Fibroblast of pulmonary artery (primary cell): ENCODE measurements around the gene TAS2R41.

ENCODE experiments used
- DNase-seq: peaks from one replicate; pipeline ENCODE4 v3.0.0-alpha.2; 2010; ENCODE audit warnings: low read depth
- H3K4me3 ChIP-seq: replicated peaks from 2 replicates; pipeline ENCODE4 v1.5.1; 2011; ENCODE audit warnings: low read depth, mild to moderate bottlenecking, control low read depth, low read length, moderate library complexity
- TF ChIP-seq, protein P1 (sequence below): IDR thresholded peaks from 2 replicates; pipeline ENCODE4 v1.5.1; 2011; ENCODE audit warnings: mild to moderate bottlenecking, control low read depth, low read length, inconsistent platforms; ENCODE audit errors: missing control alignments

The TAS2R41 gene

DNA sequence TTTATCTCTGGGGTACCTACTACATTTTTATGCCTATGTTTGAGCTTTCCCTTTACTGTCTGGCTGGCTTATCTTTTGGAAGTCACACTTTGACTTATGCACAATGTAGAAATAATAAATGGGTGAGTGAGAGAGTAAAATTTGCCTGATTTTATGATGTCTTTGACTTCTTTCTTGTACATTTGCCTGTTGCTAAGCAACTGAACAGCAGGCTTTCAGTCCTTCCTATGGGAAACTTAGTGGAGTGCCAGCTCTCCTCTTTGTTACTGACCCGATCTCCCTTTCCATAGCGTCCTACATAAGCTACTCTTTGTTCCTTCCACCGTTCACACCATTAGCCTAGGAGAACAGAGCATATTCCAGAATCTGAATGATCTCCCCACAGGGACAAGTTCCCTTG, 30.2 kb upstream of the TAS2R41 start:
- DNase-seq = no peak
- TF ChIP-seq, protein P1, sequence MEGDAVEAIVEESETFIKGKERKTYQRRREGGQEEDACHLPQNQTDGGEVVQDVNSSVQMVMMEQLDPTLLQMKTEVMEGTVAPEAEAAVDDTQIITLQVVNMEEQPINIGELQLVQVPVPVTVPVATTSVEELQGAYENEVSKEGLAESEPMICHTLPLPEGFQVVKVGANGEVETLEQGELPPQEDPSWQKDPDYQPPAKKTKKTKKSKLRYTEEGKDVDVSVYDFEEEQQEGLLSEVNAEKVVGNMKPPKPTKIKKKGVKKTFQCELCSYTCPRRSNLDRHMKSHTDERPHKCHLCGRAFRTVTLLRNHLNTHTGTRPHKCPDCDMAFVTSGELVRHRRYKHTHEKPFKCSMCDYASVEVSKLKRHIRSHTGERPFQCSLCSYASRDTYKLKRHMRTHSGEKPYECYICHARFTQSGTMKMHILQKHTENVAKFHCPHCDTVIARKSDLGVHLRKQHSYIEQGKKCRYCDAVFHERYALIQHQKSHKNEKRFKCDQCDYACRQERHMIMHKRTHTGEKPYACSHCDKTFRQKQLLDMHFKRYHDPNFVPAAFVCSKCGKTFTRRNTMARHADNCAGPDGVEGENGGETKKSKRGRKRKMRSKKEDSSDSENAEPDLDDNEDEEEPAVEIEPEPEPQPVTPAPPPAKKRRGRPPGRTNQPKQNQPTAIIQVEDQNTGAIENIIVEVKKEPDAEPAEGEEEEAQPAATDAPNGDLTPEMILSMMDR = no peak
- H3K4me3 ChIP-seq = no peak overlapping the region

DNA sequence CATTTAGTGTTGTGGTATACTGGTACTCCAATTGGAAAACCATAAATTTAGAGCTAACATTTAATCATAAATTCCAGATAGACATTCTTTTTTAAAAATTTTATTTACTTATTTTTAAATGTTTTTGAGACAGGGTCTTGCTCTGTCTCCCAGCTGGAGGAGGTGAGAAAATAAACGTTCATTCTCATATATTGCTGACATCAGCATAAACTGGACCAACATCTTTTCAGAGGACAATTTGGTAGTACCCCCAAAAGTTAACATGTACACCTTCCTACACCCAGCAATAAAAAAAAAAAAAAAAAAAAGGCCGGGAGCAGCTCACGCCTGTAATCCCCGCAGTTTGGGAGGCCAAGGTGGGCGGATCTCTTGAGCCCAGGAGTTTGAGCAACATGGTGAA, 29.2 kb upstream of the TAS2R41 start:
- DNase-seq = no peak

DNA sequence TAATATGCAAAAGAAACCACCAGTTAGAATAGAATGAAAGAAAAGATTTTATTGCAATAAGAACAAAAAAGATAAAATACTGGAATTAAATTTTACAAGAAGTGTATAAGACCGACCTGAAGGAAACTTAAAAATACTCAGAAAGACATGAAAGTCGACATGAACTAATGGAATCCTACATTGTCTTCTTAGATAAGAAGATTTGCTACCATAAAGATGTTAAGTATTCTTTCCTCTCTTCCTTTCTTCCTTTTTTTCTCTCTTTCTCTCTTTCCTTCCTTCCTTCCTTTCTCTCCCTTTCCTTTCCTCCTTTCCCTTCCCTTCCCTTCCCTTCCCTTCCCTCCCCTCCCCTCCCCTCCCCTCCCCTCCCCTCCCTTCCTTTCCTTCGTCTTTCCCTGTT, 27.9 kb upstream of the TAS2R41 start:
- no peak for DNase-seq
- TF ChIP-seq, protein P1 = no peak
- H3K4me3 ChIP-seq = no peak overlapping the region

More for the DNA sequence above, 29.2 kb upstream of the TAS2R41 start:
- TF ChIP-seq, protein P1 = no peak
- no peak overlapping the region for H3K4me3 ChIP-seq

DNA sequence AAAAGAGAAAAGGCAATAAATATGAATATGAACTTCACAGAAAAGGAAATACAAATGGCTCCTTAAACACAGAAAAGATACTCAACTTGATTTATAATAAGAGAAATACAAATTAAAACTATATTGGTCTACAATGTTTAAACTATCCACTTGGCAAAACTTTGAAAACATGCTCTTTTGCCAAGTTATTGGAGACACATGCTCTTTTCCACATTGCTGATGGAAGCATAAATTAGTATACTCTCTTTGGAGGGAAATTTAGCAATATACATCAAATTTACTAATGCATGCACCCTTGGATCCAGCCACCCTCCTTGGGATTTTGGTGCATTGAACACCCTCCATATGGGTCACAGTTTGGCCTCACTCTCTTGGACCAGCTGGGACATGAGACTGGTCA, 26.6 kb upstream of the TAS2R41 start:
- DNase-seq = no peak
- TF ChIP-seq, protein P1 = no peak
- H3K4me3 ChIP-seq = no peak overlapping the region

DNA sequence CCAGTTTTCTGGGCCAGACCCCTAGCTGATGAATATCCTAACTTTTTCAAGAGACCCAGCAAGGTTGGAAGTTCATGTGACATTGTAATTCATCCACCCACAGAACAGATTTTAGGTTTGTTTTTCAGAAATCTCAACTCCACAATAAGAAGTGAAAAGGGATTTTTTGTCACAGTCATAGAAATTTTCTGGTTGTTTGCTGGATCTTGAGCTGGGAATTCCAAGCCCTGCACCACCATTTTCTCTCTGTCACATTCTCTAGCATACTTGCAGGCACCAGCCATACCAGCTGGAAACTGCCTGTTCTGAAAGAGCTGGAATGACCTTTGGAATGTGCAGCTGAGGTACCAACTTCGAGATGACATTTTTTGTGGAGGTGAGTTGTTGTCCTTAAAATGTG, 25.9 kb upstream of the TAS2R41 start:
- TF ChIP-seq, protein P1 = no peak
- H3K4me3 ChIP-seq = no peak overlapping the region
- no peak for DNase-seq

DNA sequence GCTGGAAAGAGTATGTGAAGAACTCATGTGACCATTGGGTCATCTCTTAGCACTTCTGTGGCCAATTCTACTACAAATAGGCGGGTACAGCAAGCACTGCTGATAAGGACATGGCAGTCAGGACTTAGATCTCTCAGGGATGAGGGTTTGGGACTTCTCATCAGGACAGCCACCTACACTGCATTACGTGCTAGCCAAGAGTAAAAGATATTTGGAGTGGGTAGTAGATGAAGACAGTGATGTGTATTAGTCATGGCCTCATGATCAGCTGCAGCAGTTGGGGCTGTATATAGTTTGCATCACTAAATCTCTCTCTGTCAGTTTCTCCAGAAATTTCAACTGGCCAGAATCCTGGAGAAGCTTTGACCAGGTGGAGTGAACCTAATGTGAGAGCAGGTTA, 25.2 kb upstream of the TAS2R41 start:
- DNase-seq = no peak
- TF ChIP-seq, protein P1 = no peak
- H3K4me3 ChIP-seq = no peak overlapping the region

DNA sequence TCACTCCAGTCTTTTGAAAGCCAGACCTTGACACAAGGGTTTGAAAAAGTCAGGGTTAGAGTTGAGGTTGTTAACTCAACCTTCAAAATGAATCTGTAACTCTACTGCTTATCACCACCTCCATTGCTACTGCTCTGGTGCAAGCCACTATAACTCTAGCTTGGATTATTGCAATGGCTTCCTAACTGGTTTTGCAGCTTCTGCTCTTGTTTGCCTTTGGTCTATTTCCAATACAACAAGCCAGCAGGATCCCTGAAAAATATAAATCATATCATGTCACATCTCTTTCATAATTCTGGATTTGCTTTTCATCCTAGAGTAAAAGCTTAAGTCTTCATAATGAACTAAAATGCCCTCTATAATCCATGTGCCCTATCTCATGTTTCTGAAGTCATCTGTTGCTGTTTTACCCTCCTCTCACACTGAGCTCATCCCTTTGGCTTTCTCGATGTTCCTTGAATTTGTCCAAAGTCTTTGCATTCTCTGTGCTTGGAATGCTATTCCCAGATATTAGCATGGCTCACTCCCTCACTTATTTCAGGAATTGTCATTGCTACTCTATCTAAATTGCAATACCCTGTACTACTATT, 23.5 kb upstream of the TAS2R41 start:
- no peak overlapping the region for H3K4me3 ChIP-seq
- DNase-seq = no peak
- TF ChIP-seq, protein P1 = no peak
